RWPE2 (cell line): Measurements from ENCODE around the gene DIP2C.
"Not testable (repeated sequence)": the region's sequence is repeated elsewhere in the genome, so short reads cannot be mapped to it uniquely, and the experiment has no call there.

Source experiments
- ATAC-seq: fragments of 200-7000 bp; cut with Tn5 transposase; 3 replicates; pipeline ENCODE4 v1.9.1; 2021; ENCODE audit warnings: low read depth
- DNase-seq: peaks from one replicate; pipeline ENCODE4 v3.0.0-alpha.2; 2020; ENCODE audit warnings: low spot score
- H3K27ac ChIP-seq: fragments of 450-650 bp; 2 replicates; pipeline ENCODE4 v1.5.1; 2017; ENCODE audit warnings: mild to moderate bottlenecking; ENCODE audit not compliant: poor library complexity, severe bottlenecking
- H3K27me3 ChIP-seq: fragments of 250-450 bp; sonication (Bioruptor Pico); 2 replicates; pipeline ENCODE4 v1.5.1; 2021; ENCODE audit warnings: mild to moderate bottlenecking, moderate library complexity; ENCODE audit not compliant: insufficient read depth, poor library complexity, severe bottlenecking
- H3K36me3 ChIP-seq: fragments of 250-450 bp; sonication (Bioruptor Pico); 2 replicates; pipeline ENCODE4 v1.5.1; 2020; ENCODE audit warnings: low read depth, mild to moderate bottlenecking, moderate library complexity
- H3K4me1 ChIP-seq: fragments of 250-450 bp; sonication (Bioruptor Pico); 2 replicates; pipeline ENCODE4 v1.5.1; 2021; ENCODE audit warnings: mild to moderate bottlenecking, moderate library complexity; ENCODE audit not compliant: insufficient read depth, poor library complexity, severe bottlenecking
- H3K4me3 ChIP-seq: fragments of 250-450 bp; sonication (Bioruptor Pico); 2 replicates; pipeline ENCODE4 v1.5.1; 2021; ENCODE audit warnings: mild to moderate bottlenecking, moderate library complexity; ENCODE audit not compliant: severe bottlenecking
- H3K9me3 ChIP-seq: fragments of 250-450 bp; sonication (Bioruptor Pico); 2 replicates; pipeline ENCODE4 v1.5.1; 2021; ENCODE audit warnings: mild to moderate bottlenecking, moderate library complexity; ENCODE audit not compliant: severe bottlenecking
- TF ChIP-seq, protein P1 (sequence below): fragments of 450-650 bp; IDR thresholded peaks from one replicate; pipeline ENCODE4 v1.5.1; 2017; ENCODE audit warnings: mild to moderate bottlenecking, moderate library complexity; ENCODE audit not compliant: poor library complexity, severe bottlenecking

DIP2C gene

DNA sequence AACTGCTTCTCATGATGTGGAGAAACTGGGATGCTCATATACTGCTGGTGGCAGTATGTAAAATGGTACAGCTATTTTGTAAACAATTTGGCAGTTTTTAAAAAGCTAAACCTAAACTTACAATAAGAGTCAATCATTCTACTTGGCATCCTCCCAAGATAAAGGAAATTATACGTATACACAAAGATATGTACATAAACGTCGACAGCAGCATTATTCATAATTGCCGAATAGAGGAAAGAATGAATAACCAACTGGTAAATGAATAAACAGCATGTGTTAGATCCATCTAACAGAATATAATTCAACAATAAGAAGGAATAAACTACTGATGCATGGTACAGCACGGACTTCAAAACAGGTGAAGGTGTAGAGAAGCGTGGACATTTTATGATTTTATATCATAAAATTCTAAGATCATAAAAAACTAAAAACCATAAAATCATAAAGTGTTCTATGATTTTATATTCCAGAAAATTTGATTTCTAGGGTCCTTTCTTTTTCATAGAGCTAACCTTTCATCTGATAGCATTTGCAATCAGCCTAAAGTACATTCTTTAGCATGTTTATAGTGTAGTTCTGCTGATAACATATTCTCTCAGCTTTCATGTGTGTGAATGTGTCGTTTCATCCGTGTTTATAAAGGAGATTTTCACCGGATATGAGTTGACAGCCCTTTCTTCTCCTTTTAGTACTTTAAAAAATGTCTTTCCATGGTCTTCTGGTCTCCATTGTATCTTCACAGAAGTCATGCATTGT, 261.5 kb downstream of the DIP2C start:
- TF ChIP-seq, protein P1, sequence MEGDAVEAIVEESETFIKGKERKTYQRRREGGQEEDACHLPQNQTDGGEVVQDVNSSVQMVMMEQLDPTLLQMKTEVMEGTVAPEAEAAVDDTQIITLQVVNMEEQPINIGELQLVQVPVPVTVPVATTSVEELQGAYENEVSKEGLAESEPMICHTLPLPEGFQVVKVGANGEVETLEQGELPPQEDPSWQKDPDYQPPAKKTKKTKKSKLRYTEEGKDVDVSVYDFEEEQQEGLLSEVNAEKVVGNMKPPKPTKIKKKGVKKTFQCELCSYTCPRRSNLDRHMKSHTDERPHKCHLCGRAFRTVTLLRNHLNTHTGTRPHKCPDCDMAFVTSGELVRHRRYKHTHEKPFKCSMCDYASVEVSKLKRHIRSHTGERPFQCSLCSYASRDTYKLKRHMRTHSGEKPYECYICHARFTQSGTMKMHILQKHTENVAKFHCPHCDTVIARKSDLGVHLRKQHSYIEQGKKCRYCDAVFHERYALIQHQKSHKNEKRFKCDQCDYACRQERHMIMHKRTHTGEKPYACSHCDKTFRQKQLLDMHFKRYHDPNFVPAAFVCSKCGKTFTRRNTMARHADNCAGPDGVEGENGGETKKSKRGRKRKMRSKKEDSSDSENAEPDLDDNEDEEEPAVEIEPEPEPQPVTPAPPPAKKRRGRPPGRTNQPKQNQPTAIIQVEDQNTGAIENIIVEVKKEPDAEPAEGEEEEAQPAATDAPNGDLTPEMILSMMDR: no peak
- no peak overlapping the region for H3K27ac ChIP-seq
- no peaks in the 10 kb centered on the region for H3K27me3 ChIP-seq
- no peaks in the 10 kb centered on the region for H3K36me3 ChIP-seq
- ATAC-seq (no peak), DNase-seq (no peak)
- H3K4me1 ChIP-seq: no peaks in the 10 kb centered on the region
- no peak overlapping the region for H3K4me3 ChIP-seq
- no peaks in the 10 kb centered on the region for H3K9me3 ChIP-seq

DNA sequence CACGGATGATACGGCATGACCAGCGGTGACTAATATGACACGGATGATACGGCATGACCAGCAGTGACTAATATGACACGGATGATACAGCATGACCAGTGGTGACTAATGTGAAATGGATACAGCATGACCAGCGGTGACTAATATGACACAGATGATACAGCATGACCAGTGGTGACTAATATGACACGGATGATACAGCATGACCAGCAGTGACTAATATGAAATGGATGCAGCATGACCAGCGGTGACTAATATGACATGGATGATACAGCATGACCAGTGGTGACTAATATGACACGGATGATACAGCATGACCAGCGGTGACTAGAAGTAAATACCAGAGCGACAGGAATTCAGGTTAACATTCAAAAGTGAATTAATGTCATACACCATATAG, 264.1 kb downstream of the DIP2C start:
- DNase-seq, H3K27ac ChIP-seq, H3K4me3 ChIP-seq, H3K27me3 ChIP-seq, H3K4me1 ChIP-seq, H3K36me3 ChIP-seq, H3K9me3 ChIP-seq, ATAC-seq: not testable (repeated sequence)

DNA sequence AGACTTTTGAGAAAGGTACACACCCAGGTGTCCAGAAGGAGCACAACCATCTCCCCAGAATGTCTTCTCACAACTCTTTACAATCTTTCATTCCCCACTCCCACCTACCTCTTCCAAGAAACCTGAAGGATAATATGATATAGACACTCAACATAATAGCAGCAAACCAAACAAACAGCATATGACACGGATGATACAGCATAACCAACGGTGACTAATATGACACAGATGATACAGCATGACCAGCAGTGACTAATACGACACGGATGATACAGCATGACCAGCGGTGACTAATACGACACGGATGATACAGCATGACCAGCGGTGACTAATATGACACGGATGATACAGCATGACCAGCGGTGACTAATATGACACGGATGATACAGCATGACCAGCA, 264.7 kb downstream of the DIP2C start:
- not testable (repeated sequence) for H3K27ac ChIP-seq, DNase-seq, H3K9me3 ChIP-seq, H3K4me1 ChIP-seq, ATAC-seq, H3K36me3 ChIP-seq, H3K4me3 ChIP-seq, H3K27me3 ChIP-seq

DNA sequence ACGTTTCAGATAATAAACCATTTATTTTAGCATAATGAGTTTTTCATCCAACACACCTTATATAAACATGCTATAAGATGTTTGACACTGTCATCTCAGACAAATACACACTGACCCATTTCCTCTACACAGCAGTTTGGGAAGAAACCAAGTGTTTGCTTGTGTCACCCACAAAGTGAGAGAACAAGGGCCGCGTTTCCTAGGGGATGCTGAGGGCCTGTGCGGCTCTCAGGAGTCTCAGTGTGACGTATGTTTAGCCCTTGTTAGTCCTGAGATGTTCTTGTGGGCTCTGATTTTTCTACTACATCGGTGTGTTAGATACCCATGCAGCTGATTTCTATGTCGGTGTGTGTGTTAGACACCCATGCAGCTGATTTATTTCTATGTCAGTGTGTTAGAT, 266.3 kb downstream of the DIP2C start:
- no peak for DNase-seq
- H3K9me3 ChIP-seq: no peaks in the 10 kb centered on the region

DNA sequence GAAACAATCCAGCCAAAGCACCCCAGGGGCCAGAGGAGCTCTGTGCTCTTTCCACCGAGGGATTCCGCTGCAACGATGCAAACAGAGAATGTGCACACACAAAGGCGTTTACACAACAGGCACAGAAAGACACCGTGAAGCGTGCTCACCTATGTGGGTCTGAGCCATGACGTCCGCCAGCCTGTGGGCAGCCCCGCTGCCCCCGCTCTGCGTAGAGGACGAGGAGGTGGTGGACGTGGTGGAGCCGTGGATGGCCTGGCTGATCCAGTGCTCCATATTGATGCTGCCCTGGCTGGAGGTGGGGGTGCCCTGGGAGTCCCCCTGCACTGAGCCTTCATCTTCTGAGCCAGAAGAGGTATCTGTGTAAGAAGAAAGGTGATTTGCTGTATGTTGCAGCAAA, 266.8 kb downstream of the DIP2C start:
- Histone ChIP-seq H3K27ac (no peak overlapping the region), H3K27me3 (no peaks in the 10 kb centered on the region), H3K36me3 (no peaks in the 10 kb centered on the region), H3K4me3 (no peak overlapping the region), H3K4me1 (no peaks in the 10 kb centered on the region), H3K9me3 (no peaks in the 10 kb centered on the region)
- ATAC-seq (no peak), DNase-seq (no peak)
- TF ChIP-seq, protein P1: no peak

More for the DNA sequence above, 266.3 kb downstream of the DIP2C start:
- Histone ChIP-seq H3K4me1 (no peaks in the 10 kb centered on the region), H3K36me3 (no peaks in the 10 kb centered on the region), H3K4me3 (no peak overlapping the region), H3K27ac (no peak overlapping the region), H3K27me3 (no peaks in the 10 kb centered on the region)
- ATAC-seq: no peak
- TF ChIP-seq, protein P1: no peak

DNA sequence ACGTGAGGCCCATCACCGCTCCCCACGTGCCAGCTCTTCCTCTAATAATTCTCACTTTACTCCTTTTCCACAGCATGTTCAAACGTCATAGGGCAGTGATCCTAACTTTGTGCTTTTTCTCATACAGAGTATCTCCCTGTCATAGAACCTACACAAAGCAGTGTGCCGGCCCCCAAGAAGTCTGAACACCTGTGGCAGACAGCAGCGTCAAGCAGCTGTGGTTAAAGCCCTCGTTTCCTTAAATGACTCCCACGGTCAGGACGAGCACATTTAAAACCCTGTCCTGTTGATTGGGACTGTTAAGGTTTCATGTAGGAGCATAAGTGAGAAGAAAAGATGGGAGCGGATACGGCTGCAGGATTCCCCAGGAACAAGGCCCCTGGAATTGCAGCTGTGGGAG, 267.2 kb downstream of the DIP2C start:
- Histone ChIP-seq H3K36me3 (no peaks in the 10 kb centered on the region), H3K4me3 (no peak overlapping the region), H3K27ac (no peak overlapping the region), H3K9me3 (no peaks in the 10 kb centered on the region), H3K27me3 (no peaks in the 10 kb centered on the region), H3K4me1 (no peaks in the 10 kb centered on the region)
- DNase-seq: no peak
- ATAC-seq: no peak
- TF ChIP-seq, protein P1: no peak
